Measurements from ENCODE around the gene IGFL1. TPM values are rescaled to one million over a fixed set of nuclear protein-coding genes. Genes with fewer than 3 reads are reported as not detected.

The IGFL1 gene
- total RNA-seq, 3 donors from 2014 or later: not detected

- no peaks in the 10 kb centered on the region for H3K9me3 ChIP-seq
- no peak overlapping the region for H3K27ac ChIP-seq
- no peaks in the 10 kb centered on the region for H3K36me3 ChIP-seq
- peaks cover 0 to 13% of the 10 kb centered on the region in 2 donors for H3K27me3 ChIP-seq
- intact Hi-C loops (cut with DNase I; ENCODE audit: low total_unique reads): no loop called here
- H3K4me3 ChIP-seq: no peak overlapping the region
- H3K4me1 ChIP-seq: peaks cover 0 to 5% of the 10 kb centered on the region in 2 donors
- no peak for DNase-seq (ENCODE audit: low spot score in 2 of 2)
- TF ChIP-seq CTCF (IDR thresholded peaks at IDR 0.05): no peak
These were observed 12.9 kb upstream of the IGFL1 start for GRCh38 chr19:46216612-46217011.

GRCh38 chr19:46217476-46217875, 12.1 kb upstream of the IGFL1 start:
- no peak for TF ChIP-seq POLR2AphosphoS5 (IDR thresholded peaks at IDR 0.05)
- DNase-seq (ENCODE audit: low spot score in 2 of 2): no peak
- Histone ChIP-seq H3K4me3 (no peak overlapping the region), H3K27ac (no peak overlapping the region), H3K36me3 (no peaks in the 10 kb centered on the region), H3K9me3 (no peaks in the 10 kb centered on the region), H3K4me1 (no peaks in the 10 kb centered on the region), H3K27me3 (peaks cover 0 to 13% of the 10 kb centered on the region in 2 donors)
- intact Hi-C loops (cut with DNase I; ENCODE audit: low total_unique reads): no loop called here

- Histone ChIP-seq H3K27ac (no peak overlapping the region), H3K36me3 (no peaks in the 10 kb centered on the region), H3K9me3 (no peaks in the 10 kb centered on the region), H3K27me3 (peaks cover 0 to 13% of the 10 kb centered on the region in 2 donors), H3K4me3 (no peak overlapping the region), H3K4me1 (no peaks in the 10 kb centered on the region)
- intact Hi-C loops (cut with DNase I; ENCODE audit: low total_unique reads): no loop called here
- TF ChIP-seq CTCF (IDR thresholded peaks at IDR 0.05) (no peak), POLR2A (IDR thresholded peaks at IDR 0.05) (no peak), POLR2AphosphoS5 (IDR thresholded peaks at IDR 0.05) (no peak)
- no peak for DNase-seq (ENCODE audit: low spot score in 2 of 2)
These were observed 11.4 kb upstream of the IGFL1 start for GRCh38 chr19:46218160-46218559.

GRCh38 chr19:46220038-46220615, 9.4 kb upstream of the IGFL1 start:
- no peak for DNase-seq (ENCODE audit: low spot score in 2 of 2)
- TF ChIP-seq POLR2AphosphoS5 (IDR thresholded peaks at IDR 0.05) (no peak), CTCF (IDR thresholded peaks at IDR 0.05) (no peak), POLR2A (IDR thresholded peaks at IDR 0.05) (no peak)

GRCh38 chr19:46221152-46221551, 8.4 kb upstream of the IGFL1 start:
- Histone ChIP-seq H3K9me3 (no peaks in the 10 kb centered on the region), H3K4me1 (no peaks in the 10 kb centered on the region), H3K36me3 (no peaks in the 10 kb centered on the region), H3K27ac (no peak overlapping the region), H3K27me3 (peaks cover 0 to 13% of the 10 kb centered on the region in 2 donors), H3K4me3 (no peak overlapping the region)
- no peak for DNase-seq (ENCODE audit: low spot score in 2 of 2)
- TF ChIP-seq CTCF (IDR thresholded peaks at IDR 0.05) (no peak), POLR2AphosphoS5 (IDR thresholded peaks at IDR 0.05) (no peak), POLR2A (IDR thresholded peaks at IDR 0.05) (no peak)
- intact Hi-C loops (cut with DNase I; ENCODE audit: low total_unique reads): no loop called here

More at GRCh38 chr19:46220038-46220615, 9.4 kb upstream of the IGFL1 start:
- no peaks in the 10 kb centered on the region for H3K36me3 ChIP-seq
- peaks cover 0 to 13% of the 10 kb centered on the region in 2 donors for H3K27me3 ChIP-seq
- H3K4me3 ChIP-seq: no peak overlapping the region
- intact Hi-C loops (cut with DNase I; ENCODE audit: low total_unique reads): no loop called here
- no peaks in the 10 kb centered on the region for H3K4me1 ChIP-seq
- H3K27ac ChIP-seq: no peak overlapping the region
- H3K9me3 ChIP-seq: no peaks in the 10 kb centered on the region
